GM21576 (cell line): ENCODE results near the gene VAMP3.

ENCODE experiments used
- ATAC-seq: cut with Tn5 transposase; IDR thresholded peaks from one replicate; pipeline ENCODE4 v1.9.1; 2021; ENCODE audit warnings: mild to moderate bottlenecking, moderate library complexity; ENCODE audit not compliant: unreplicated experiment

VAMP3 gene

DNA sequence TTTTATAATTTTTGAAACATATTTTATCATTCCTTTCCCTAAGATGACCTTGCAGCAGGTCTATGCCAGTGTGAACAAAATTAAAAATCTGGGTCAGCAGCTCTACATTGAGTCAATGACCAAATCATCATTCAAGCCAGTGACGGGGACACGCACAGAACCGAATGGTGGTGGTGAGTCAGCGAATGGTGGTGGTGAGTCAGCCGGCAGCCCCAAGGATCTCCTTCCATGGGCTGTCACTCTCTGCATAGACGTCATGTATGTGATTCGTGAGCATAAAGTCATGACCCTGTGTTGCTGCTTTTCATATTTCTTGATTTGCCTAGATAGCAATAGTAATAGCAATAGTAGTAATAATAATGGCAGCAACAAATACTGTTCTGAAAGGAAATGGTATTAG, 39.3 kb downstream of the VAMP3 start:
- ATAC-seq: no peak

DNA sequence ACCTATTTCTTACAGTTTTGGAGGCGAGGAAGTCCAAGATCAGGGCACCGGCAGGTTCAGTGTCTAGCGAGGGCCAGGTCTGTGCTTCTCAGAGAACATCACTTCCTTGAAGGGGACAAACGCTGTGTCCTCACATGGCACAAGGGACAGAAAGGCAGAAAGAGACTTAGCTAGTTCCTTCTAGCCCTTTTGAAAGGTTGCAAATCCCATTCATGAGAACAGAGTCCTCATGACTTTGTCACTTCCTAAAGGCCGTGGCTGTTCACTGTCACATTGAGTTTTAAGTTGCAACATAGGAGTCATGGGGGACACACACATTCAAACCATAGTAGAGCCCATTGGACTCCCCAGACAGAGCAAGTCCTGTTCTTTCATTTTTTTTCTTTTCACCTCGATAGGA, 40.4 kb downstream of the VAMP3 start:
- no peak for ATAC-seq

DNA sequence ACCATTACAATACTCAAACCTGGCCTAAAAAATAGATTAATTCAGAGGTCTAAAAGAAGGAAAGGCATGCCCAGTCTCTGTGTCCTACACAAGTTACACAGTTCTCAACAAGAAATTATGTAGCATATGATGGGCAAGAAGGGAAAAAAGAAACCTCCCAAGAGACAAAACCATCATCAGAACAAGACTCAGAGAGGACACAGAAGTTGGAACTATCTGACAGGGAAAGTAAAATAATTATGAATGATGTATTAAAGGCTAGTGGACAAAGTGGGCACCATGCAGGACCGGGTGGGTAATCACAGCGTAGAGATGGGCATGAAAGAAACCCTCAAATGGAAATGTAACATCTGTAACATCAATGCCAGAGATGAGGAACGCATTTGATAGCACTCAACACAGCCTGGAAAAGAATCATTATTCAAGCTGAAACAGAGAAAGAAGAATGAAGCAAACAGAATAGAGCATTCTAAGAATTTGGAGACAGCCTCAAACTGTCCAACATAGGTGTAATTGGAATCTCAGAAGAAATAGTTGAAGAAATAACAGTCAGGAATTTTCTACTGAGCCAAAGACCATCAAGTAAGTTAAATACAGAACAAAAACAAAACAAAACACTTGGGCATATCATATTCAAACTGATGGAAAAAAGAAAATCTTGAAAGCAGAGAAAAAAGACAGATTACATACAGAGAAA, 42.7 kb downstream of the VAMP3 start:
- ATAC-seq: no peak

DNA sequence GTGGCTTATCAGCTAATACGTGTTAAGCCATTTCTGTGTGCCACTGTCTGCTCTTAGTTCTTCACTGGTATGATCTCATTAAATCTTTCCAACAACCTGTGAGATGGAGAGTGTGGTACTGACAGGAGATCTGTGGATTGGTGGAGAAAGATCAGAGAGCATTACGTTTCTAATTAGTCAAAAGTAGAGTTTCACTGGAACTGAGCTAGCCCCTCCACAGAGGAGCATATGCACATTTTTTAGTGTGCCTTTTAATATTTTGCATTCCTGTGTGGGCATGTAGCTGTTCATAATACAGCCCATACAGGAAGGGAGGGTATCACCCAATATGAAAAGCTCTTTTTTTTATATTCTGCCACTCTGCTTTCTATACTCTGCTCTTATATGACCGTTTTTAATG, 50.2 kb downstream of the VAMP3 start:
- ATAC-seq: no peak

DNA sequence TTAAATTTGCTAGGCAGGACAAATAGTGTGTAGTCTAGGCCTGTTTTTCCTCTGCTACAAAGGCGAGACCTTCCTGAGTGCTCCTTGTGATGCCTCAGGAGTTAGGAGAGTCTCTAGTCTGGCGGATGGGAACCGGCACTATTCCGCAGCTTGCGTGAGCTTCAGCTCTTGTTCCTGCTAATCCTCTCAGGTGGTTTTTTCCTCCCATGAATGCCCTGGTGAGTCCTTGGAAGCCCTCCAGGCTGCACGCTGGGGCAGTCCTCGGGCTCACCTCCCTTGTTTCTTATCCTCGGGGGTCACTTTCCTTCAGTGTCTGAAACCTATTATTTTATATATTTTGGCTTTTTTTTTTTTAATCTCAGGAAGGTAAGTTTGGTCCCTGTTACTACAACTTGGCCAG, 53.6 kb downstream of the VAMP3 start:
- no peak for ATAC-seq

DNA sequence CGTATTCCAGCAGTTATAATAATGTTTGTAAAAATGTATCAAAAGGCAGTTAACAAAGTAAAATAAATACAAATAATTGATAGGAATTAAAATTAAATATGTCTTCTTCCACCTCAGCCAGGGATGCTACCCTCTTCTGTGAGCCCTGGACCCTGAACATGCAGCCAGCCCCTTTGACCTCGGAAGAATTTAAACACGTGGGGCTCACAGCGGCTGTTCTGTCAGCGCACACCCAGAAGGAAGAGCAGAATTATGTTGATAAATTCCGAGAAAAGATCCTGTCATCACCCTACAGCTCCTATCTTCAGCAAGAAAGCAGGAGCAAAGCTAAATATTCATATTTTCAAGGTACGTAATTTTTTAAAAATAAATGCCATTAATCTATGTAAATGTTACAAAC, 55.3 kb downstream of the VAMP3 start:
- ATAC-seq: no peak

DNA sequence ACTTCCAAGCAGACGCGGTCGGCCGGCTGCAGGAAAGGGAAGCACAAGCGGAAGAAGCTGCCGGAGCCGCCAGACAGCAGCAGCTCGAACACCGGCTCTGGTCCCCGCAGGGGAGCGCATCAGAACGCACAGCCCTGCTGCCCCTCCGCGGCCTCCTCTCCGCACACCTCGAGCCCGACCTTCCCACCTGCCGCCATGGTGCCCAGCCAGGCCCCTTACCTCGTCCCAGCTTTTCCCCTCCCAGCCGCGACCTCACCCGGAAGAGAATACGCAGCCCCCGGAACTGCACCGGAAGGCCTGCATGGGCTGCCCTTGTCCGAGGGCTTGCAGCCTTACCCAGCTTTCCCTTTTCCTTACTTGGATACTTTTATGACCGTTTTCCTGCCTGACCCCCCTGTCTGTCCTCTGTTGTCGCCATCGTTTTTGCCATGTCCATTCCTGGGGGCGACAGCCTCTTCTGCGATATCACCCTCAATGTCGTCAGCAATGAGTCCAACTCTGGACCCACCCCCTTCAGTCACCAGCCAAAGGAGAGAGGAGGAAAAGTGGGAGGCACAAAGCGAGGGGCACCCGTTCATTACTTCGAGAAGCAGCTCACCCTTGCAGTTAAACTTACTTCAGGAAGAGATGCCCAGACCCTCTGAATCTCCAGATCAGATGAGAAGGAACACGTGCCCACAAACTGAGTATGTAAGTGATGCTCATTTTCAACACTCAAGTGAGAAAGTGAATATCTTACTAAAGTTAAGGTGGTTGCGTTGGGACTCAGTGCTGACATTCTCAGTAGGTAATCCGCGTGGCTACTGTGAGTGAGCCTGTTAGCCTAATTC, 56.2 kb downstream of the VAMP3 start:
- no peak for ATAC-seq
